Measurements from ENCODE around the gene APPL1. TPM values are rescaled to one million over a fixed set of nuclear protein-coding genes. Genes with fewer than 3 reads are reported as not detected.

Gene APPL1
- total and polyA plus RNA-seq, 10 of the 15 experiments (the other 5 are each of a cell fraction or from before 2014, with no cell fraction given), result 15.0 to 77.6 (median 40.2) TPM

DNA sequence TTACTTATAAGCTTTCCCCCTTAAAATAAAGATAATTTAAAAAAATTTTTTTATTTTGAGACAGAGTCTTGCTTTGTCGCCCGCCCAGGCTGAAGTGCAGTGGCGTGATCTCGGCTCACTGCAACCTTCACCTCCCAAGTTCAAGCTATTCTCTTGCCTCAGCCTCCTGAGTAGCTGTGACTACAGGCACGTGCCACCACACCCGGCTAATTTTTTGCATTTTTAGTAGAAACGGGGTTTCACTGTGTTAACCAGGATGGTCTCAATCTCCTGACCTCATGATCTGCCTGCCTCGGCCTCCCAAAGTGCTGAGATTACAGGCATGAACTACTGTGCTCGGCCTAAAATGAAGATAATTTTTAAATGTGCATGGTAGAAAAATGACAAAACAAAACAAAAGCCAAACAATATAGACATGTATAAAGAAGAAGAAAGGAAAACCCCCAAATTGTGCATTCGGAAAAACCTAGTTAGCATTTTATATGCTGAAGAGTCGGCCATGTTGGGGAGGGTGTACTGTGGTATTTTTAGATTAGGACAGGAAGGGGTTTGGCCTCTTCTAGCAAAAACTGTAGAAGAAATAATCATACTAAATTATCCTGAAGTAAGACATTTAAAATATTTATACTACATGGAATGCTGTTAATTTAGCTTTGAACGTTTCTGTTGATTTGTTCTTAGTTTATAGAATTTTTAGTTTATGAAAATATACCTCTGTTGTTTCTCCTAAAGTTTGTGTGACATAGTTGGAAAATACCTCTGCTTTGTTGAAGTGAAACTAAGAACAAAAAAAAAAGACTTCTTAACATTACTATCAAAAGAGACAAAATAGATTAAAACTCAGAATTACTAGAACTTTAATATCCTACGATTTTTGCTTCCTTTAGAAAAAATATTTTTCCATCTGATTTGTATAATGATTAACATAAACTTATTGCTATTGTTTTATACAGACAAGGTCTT lies 7.4 kb downstream of the APPL1 start (continued):
- TF ChIP-seq, protein P1, sequence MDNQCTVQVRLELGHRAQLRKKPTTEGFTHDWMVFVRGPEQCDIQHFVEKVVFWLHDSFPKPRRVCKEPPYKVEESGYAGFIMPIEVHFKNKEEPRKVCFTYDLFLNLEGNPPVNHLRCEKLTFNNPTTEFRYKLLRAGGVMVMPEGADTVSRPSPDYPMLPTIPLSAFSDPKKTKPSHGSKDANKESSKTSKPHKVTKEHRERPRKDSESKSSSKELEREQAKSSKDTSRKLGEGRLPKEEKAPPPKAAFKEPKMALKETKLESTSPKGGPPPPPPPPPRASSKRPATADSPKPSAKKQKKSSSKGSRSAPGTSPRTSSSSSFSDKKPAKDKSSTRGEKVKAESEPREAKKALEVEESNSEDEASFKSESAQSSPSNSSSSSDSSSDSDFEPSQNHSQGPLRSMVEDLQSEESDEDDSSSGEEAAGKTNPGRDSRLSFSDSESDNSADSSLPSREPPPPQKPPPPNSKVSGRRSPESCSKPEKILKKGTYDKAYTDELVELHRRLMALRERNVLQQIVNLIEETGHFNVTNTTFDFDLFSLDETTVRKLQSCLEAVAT (IDR thresholded peaks at IDR 0.05), result peak; percentile 64; the same call in 1 of the 2 replicates
- TF ChIP-seq RAD51 (IDR thresholded peaks at IDR 0.05) (no peak), SPI1 (IDR thresholded peaks at IDR 0.05; ENCODE audit: borderline replicate concordance, insufficient read depth, low read depth, low read length) (0 out of 2 replicates have a peak, but pooled peaks have one; percentile 19)

DNA sequence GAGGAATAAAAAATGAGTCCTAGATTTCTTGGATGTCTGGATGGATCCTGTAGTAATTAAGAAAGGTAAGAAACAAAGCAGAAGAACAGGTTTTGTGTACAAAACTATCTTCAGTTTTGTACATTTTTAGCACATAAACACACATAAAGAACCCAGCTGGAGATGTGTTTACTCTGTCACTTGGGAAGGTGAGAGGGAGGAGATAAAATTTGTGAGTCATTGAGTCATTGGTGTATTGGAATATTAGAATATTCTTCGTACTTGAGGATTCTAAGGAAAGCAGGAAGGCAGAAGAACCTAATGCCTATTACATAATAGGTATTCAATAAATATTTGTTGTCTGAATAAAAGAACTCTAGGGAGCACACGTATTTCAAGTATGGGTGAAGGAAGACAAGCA lies 17.4 kb downstream of the APPL1 start:
- FAIRE-seq, result no peak
- Histone ChIP-seq H3K9ac (ENCODE audit: control insufficient read depth, insufficient read depth, low read length) (no peak overlapping the region), H3K27ac (ENCODE audit: control insufficient read depth, insufficient read depth) (no peak overlapping the region), H3K79me2 (ENCODE audit: control insufficient read depth, insufficient read depth, low read length) (no peaks in the 10 kb centered on the region), H3K36me3 (ENCODE audit: control insufficient read depth in 2 of 2, insufficient read depth in 2 of 2, low read length in 1 of 2) (peaks cover 4 to 34% of the 10 kb centered on the region in 2 experiments), H4K20me1 (ENCODE audit: control insufficient read depth, insufficient read depth) (no peaks in the 10 kb centered on the region), H3K9me3 (replicated peaks; ENCODE audit: control insufficient read depth, insufficient read depth, low read length) (no peaks in the 10 kb centered on the region), H3K27me3 (replicated peaks in 1 of 2; ENCODE audit: control insufficient read depth in 2 of 2, insufficient read depth in 2 of 2, low read length in 1 of 2) (no peaks in the 10 kb centered on the region), H3K4me3 (no peak overlapping the region), H3K4me2 (ENCODE audit: control insufficient read depth, insufficient read depth) (no peak overlapping the region), H3K4me1 (ENCODE audit: control insufficient read depth, insufficient read depth, low read length) (no peaks in the 10 kb centered on the region), H2AFZ (ENCODE audit: control insufficient read depth, low read depth, low read length) (no peak overlapping the region)
- ChIA-PET RAD21 (ENCODE audit: unreplicated experiment) (no interaction called here), CTCF (no interaction called here), POLR2A (interaction anchor here (0.7 kb wide), 1 partner anchor 12 kb away, joined by 4 read pairs; no protein-coding TSS in a partner anchor), SMC1A (ENCODE audit: uncharacterized antibody, unreplicated experiment) (interaction anchor here (1.3 kb wide), 1 partner anchor 10 kb away, joined by 3 read pairs; no protein-coding TSS in a partner anchor)
- in situ Hi-C loops (cut with MboI), result no loop called here
- no peak for ATAC-seq
- TF ChIP-seq, protein P2, sequence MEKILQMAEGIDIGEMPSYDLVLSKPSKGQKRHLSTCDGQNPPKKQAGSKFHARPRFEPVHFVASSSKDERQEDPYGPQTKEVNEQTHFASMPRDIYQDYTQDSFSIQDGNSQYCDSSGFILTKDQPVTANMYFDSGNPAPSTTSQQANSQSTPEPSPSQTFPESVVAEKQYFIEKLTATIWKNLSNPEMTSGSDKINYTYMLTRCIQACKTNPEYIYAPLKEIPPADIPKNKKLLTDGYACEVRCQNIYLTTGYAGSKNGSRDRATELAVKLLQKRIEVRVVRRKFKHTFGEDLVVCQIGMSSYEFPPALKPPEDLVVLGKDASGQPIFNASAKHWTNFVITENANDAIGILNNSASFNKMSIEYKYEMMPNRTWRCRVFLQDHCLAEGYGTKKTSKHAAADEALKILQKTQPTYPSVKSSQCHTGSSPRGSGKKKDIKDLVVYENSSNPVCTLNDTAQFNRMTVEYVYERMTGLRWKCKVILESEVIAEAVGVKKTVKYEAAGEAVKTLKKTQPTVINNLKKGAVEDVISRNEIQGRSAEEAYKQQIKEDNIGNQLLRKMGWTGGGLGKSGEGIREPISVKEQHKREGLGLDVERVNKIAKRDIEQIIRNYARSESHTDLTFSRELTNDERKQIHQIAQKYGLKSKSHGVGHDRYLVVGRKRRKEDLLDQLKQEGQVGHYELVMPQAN (conservative IDR thresholded peaks at IDR 0.05), result no peak
- TF ChIP-seq, protein P3, sequence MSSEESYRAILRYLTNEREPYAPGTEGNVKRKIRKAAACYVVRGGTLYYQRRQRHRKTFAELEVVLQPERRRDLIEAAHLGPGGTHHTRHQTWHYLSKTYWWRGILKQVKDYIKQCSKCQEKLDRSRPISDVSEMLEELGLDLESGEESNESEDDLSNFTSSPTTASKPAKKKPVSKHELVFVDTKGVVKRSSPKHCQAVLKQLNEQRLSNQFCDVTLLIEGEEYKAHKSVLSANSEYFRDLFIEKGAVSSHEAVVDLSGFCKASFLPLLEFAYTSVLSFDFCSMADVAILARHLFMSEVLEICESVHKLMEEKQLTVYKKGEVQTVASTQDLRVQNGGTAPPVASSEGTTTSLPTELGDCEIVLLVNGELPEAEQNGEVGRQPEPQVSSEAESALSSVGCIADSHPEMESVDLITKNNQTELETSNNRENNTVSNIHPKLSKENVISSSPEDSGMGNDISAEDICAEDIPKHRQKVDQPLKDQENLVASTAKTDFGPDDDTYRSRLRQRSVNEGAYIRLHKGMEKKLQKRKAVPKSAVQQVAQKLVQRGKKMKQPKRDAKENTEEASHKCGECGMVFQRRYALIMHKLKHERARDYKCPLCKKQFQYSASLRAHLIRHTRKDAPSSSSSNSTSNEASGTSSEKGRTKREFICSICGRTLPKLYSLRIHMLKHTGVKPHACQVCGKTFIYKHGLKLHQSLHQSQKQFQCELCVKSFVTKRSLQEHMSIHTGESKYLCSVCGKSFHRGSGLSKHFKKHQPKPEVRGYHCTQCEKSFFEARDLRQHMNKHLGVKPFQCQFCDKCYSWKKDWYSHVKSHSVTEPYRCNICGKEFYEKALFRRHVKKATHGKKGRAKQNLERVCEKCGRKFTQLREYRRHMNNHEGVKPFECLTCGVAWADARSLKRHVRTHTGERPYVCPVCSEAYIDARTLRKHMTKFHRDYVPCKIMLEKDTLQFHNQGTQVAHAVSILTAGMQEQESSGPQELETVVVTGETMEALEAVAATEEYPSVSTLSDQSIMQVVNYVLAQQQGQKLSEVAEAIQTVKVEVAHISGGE (CRISPR knock-in tag; IDR thresholded peaks at IDR 0.05), result no peak
- no peak for TF ChIP-seq CHD2 (IDR thresholded peaks at IDR 0.05; ENCODE audit: borderline replicate concordance, low read depth, low read length)
- TF ChIP-seq BACH1 (IDR thresholded peaks at IDR 0.05; ENCODE audit: borderline replicate concordance), result no peak
- WGBS (ENCODE audit: insufficient coverage, insufficient replicate concordance, low lambda C conversion rate, missing lambda C conversion rate), result 94% methylated on average over 2 of the region's 2 CpGs
- intact Hi-C loops (cut with micrococcal nuclease; ENCODE audit: unreplicated experiment), result no loop called here
- DNase-seq (ENCODE audit: low read depth, low spot score), result no peak
- BruUV-seq (replicated peaks), result no TSS peak

Measured in GM12878 (cell line).